HUDEP-2 (cell line): ENCODE data around the gene BCKDHA.
"Not testable (repeated sequence)": the region's sequence is repeated elsewhere in the genome, so short reads cannot be mapped to it uniquely, and the experiment has no call there.

Source experiments
- DNase-seq, 76 experiments: peaks; one replicate each; lab custom pipeline; 2025; ENCODE audit not compliant: unreplicated experiment in 76 of 76; lab: John Stamatoyannopoulos, UW

Gene BCKDHA

DNA sequence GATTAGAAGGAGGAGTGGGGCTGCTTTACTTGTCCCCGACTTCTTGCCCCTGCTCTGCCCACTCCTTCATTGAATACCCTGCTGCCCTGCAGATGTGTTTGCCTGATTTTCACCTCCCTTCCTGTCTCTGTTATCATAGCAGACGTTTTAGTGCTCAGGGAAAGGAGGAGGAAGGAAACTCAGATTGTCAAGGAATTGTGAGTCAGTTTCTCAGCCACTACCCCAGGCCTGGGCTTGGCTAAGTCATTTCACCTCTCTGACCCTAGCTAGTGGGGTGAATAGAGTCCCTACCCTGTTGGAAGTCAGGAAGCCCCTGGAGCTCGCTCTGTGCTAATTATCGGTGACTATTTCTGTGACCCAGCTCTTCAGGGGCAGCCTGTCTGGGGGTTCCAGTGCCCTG, 3.9 kb downstream of the BCKDHA start:
- DNase-seq, result no peak

DNA sequence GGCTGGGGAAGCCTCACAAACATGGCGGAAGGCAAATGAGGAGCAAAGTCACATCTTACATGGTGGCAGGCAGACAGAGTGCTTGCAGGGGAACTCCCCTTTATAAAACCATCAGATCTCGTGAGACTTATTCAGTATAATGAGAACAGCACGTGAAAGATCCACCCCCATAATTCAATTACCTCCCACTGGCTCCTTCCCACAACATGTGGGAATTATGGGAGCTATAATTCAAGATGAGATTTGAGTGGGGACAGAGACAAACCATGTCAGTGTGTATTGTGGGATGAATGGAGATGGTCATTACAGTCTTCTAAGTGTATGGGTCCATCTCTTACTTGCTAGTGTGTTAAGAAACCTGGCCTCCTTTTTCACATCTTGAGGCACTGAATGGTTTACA, 4.4 kb downstream of the BCKDHA start:
- no peak for DNase-seq

DNA sequence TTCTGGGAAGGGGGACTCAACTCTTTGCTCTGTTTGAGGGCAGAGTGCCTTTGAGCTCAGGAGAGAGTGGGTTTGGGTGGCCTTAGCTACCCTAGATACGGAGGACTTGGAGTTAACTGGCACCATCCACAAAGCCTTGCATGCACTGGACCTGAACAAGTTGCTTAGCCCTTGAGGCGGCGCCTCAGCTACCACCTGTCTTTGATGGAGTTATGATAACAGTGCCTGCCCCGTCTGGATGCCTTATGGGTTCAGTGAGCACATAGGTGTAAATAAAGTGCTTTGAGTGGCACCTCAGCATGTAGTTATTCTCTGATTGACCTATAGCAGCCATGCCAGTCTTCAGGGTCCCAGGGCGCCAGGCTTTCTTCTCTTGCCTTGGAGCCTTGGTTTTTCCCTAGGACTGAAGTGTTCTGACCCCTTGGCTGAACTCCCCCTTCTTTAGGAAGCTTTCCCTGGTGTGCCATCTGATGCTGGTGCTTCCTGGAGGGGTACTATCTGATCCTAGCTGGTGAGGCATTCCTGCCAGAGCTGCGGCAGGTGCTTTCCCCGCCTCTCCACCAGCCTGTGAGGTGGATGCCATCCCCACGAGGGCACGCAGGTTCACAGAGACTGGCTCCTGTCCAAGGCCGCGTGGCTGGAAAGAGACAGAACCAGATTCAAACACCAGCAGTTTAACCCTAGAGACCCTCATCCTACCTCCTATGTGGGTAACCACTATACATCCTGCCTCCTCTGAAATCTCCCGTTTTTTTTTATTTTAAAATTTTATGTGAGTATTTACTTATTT, 5.8 kb downstream of the BCKDHA start:
- no peak for DNase-seq

DNA sequence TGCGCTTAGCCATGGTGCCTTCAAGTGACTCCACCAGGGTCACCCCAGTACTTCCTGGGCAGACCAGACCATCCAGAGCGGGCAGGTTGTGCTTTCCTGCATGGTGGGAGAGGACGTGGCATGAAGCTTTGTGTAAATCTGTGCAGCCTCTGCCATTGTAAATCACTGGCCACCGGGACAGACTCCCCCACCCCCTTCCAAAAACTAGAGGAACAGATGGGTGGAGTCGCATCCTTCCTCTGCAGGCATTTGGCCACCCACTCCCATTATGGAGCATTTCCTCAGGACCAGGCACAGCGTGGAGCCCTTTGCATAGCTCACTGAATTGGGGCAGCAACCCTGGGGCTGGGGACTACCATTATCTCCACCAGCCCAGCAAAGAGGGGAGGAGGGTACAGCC, 8.2 kb downstream of the BCKDHA start:
- no peak for DNase-seq

DNA sequence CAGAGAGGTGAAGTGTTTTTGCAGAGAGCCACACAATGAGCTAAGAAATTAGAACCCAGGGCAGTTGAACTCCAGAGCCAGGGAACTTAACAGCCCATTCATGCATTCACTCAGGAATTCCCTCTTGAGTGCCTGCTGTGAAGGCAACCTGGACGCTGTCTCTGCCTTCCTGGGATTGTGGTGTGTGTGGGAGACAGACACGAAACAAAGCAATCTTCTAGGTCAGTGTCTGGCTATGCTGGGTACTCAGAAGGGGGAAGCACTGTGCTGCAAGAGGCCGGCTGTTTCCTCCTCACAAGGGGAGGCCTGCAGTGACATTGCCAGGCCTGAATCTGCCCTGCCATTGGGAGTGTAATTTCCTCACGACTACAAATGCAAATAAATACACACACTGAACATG, 9.7 kb downstream of the BCKDHA start:
- DNase-seq, result no peak

DNA sequence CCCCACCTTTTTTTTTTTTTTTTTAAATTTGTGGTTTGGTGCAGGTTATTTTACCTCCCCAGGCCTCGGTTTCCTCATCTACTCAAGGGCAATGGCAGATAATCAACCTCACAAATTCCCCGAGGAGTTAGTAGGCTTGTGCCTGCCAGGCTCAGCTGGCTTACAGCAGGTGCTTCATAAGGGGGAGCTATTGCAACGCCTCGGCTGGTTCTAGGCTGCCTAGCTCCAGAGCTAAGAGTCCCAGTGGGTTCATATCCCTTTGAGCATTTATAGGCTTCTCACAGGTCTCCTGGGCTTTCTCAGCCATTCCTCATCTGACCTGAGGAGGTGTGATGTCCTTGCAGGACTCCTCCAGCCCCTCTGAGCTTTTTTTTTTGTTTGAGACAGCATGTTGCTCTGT, 10.6 kb downstream of the BCKDHA start:
- DNase-seq, result peak in 1 of 76 experiments; percentile 11

DNA sequence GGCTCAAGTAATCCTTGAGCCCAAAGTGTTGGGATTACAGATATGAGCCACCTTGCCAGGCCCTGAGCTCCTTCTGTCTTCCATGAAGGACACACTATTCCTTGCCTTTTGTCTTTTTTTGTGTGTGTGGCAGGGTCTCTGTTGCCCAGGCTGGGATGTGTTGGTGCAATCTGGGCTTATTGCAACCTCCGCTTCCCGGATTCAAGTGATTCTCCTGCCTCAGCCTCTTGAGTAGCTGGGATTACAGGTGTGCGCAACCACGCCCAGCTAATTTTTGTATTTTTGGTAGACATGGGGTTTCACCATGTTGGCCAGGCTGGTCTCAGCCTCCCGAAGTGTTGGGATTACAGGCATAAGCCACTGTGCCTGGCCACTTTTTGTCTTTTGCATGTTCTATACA, 11.2 kb downstream of the BCKDHA start:
- not testable (repeated sequence) for DNase-seq

DNA sequence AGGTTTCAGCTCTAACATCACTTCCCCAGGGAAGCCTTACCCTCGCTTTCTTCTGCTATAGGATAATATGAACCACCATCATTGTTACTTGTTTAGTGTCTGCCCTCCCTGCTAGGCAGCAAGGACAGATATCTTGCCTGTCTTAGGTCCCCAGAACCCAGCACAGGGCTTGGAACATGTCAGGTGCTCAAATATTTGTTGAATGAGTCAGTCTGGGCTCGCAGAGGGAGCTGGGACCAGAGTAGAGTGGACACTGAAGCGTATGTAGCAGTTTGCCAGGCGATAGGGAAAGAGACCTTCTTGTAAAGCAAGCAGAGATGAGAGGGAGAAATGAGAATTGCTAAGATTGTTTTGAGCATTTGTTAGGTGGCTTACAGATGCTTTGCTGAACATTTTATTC, 11.7 kb downstream of the BCKDHA start:
- no peak for DNase-seq

DNA sequence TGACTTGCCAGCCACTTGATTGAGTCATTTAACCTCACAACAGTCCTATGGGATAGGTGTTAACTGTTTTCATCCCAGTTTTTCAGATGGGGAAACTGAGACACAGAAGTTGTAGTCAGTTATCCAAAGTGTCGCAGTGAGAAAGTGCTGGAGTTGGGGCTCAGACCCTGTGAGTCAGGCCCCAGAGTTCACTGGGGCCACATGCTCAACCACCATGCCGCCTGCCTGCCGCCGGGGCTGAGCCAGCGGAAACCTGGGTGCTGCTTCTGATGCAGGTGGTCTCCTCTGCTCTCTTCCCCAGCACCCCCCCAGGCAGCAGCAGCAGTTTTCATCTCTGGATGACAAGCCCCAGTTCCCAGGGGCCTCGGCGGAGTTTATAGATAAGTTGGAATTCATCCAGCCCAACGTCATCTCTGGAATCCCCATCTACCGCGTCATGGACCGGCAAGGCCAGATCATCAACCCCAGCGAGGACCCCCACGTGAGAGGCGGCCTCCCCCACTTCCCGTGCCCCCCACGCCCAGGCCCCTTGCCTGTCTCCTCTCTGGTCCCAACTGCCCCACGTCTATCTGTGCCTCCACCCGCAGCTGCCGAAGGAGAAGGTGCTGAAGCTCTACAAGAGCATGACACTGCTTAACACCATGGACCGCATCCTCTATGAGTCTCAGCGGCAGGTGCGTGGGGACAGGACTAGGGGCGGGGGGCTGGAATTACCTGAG, 12.9 kb downstream of the BCKDHA start:
- no peak for DNase-seq

DNA sequence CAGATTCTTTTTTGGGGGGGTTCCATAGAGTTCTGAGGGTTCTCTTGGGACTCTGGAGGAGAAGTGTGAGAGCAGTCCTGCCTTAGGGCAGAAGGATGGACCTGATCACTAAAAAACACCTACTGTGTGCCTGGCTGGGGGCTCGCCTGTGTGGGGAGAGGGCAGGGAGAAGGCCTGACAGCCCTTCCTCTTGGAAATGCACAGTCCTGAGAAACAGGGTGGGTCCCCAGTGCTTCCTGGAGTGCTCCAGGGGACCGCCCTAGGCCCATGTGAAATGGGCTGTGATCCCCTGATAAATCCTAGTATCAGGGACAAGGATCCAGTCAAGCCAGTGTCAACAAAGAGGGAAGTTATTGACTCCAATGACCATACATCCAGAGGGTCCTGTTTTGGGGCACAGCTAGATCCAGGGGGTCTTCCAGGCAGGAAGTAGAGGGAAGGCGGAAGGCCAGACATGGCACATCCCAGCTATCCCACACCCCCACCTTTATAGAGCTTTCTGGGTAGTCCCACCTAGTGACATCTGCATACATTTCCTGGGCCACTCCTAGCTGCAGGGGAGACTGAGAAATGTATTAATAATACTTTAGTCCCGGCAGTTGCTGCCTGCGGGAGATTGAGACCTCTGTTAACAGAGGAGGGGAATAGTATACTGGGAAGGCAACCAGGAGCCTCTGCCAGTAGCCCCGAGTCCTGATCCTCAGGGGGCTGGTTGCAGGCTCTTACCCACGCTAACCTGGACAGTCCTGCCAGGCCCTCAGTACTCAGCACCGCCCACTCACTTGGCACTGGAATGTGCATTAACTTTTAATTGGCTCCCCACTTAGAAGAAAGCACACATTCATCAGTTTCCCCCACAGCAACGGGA, 13.7 kb downstream of the BCKDHA start:
- no peak for DNase-seq

DNA sequence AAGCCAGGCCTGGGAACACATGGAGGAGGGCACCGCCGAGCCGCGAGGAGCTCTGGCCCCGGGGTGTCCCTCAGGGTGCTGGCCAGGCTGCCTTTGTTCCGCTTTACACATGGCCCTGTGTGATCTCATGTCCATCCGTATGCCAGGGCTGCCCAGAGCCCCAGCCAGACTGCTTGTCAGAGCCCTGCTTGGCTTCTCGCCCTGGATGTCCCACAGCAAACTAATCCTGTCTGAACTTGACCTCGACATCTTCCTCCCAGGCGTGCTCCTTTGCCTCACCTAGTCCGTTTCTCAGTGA, 14.3 kb downstream of the BCKDHA start:
- no peak for DNase-seq

DNA sequence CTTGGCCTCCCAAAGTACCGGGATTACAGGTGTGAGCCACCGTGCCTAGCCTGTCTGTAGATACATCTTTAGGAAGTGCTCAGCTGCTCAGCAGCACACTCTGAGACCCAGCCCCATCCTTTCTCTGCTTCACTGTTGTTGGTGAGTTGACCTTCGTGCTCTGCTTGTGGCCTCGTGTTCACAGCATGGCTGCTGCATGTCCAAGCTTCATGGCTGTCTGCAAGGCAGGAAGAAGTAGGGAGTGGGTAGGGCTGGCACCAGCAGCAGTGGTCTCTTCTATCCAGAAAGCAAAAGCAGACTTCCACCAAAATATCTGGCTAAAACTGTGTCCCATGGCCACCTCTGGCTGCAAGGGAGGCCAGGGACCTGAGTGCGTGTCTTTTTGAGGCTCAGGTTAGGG, 15.3 kb downstream of the BCKDHA start:
- no peak for DNase-seq

DNA sequence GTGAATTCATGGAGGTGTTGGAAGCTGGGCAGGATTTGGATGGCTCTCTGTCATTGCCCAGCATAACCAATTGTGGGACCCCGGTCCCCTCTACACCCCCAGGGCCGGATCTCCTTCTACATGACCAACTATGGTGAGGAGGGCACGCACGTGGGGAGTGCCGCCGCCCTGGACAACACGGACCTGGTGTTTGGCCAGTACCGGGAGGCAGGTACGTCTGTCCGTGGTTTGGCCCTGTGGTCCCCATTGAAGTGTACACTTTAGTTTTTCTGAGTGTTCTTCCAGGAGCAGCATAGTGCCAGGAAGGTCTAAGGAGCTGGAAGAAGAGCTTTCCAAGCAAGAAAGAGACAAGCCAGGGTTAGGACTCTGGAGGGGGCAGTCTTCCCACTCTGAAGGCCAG, 16.3 kb downstream of the BCKDHA start:
- DNase-seq, result no peak

DNA sequence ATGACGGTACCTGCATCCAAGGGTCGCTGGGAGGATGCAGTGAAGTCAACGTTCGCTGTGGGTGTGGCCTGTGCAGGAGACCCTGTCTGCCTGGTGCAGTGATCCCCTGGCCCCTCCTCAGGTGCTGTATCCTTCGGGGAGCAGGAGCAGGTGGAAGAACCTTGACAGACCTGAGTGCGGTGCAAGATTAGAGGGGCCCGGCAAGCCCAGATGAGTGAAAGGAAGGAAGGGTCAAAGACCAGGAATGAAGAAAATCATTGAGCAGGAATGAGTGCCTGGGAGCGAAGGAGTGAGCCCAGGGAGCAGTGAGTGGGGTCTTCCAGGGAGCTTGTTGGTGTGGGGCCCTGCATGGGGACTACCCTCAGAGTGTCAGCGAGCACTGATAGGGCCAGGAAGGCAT, 16.8 kb downstream of the BCKDHA start:
- DNase-seq, result no peak

DNA sequence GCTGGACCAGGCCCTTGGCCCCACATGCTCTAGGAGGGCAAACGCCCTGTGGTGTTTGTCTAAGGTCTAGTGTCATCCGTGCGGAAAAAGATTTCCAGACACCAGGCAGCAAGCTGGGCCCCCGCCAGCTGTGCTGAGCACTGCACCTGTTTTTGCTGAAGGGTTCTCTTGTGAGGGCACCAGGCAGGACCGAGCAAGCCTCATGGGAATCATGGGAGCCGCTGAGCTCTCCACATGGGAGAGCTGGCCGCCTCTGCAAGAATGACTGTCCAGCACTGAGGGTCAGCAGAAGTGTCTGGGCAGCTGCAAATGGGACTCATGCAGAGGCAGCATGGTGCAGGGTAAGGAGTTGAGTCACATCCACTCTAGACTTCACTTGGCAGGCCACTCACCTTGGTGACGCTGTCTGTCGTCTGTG, 17.5 kb downstream of the BCKDHA start:
- DNase-seq, result no peak

DNA sequence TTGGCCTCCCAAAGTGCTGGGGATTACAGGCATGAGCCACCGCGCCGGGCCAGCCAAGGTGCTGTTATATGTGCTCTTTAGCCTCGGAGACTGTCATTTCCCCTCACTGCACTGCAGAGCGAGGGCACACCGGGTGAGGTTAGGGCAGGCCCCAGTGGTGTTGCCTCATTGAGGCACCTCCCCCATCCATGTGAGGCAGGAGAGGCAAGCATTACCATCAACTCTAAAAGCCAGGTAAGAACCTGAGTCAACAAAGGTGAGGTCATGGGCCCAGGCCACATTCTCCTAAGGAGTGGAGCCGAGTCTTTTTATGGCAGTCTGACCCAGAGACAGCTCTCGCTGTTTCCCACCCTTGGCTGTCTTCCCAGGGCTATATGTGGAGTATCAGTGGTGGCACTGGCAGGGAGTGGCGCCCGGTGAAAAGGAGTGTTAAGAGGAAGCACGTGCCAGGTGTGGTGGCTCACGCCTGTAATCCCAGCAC, 18.6 kb downstream of the BCKDHA start:
- DNase-seq, result no peak

DNA sequence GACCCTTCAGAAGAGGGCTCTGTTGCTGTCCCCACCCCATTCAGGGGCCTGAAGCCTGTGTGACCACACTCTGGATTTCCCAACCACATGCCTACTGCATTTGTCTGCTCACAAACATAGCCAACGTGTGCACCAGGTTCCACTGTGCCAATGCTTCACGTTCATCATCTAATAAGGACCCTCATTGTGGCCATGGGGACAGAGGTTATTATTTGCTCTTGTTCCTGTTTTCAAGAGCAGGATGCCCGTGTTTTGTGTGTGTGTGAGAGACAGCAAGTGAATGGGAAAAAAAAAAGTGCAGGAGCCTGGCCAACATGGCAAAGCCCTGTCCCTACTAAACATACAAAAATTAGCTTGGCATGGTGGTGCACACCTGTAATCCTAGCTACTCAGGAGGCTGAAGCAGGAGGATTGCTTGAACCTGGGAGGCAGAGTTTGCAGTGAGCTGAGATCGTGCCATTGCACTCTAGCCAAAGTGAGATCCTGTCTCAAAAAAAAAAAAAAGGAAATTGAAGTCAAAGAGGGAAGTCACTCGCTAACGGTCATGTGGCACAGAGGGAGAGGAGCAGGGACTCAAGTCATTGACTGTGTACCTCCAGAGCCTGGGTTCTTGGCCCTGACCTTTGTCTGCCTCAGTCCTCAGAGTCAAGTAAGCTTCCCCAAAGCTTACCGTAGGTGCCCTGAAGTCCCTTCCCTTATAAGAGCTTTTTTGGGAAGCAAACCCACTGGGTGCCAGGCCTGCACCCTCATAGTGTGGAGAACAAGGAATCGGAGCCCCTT, 22.7 kb downstream of the BCKDHA start:
- DNase-seq, result no peak

DNA sequence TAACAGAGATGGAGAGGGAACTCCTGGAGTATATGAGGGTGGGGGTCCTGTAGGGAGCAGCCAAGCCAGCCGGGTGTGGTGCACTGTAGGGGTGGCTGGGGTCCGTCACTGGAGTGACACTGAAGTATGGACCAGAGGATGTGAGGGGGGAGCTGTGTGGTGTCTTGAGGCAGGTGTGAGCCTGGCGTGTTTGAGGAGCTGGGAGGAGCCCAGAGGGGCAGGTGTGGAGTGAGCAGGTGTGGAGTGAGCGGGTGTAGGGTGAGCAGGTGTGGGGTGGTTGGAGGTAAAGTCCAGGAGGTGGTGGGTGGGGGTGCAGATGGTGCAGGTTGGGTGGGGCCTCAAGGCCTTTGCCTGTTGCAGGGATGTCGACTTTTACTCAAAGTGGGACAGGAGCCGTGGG, 23.7 kb downstream of the BCKDHA start:
- DNase-seq, result no peak

DNA sequence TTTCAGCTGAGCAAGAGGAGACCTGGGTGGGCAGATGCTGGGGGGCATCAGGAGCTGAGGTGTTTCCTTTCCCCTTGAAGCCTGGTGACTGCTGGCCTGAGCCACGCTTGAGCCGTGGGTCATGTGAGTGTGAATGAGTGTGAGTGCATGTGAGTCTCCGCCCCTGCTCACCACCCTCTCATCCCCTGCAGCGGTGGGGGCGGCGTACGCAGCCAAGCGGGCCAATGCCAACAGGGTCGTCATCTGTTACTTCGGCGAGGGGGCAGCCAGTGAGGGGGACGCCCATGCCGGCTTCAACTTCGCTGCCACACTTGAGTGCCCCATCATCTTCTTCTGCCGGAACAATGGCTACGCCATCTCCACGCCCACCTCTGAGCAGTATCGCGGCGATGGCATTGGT, 24.4 kb downstream of the BCKDHA start:
- no peak for DNase-seq

DNA sequence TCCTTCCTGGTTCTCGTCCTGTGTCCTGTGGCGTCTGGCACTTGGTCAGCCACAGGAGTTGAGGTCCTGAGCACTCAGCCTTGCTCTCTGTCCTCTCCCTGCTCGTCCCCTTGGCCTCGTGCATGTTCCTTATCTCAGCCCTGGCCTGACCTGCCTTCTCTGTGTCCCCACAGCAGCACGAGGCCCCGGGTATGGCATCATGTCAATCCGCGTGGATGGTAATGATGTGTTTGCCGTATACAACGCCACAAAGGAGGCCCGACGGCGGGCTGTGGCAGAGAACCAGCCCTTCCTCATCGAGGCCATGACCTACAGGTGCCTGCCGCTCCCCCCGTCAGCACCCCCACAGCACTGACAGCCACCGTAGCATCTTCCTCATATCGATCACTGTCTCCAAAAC, 24.8 kb downstream of the BCKDHA start:
- DNase-seq, result no peak

DNA sequence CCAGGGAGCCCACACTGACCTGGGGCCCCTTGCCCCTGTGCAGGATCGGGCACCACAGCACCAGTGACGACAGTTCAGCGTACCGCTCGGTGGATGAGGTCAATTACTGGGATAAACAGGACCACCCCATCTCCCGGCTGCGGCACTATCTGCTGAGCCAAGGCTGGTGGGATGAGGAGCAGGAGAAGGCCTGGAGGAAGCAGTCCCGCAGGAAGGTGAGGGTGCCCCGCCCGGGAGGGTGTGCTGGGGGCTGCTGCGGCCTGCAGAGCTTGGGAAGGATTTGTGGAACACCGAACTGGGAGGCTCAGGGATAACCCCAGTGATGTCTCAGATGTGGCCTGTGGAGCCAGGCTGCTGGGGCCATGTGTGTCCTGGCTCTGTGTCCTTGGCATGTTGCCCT, 25.3 kb downstream of the BCKDHA start:
- DNase-seq, result no peak
